HUES64 (cell line): ENCODE results near the gene ACRV1.

ENCODE experiments used
- H3K27ac ChIP-seq: 2 replicates; pipeline ENCODE4 v1.7.0; 2013; ENCODE audit warnings: low read depth, low read length, inconsistent platforms
- H3K27me3 ChIP-seq: 2 replicates; pipeline ENCODE4 v1.6.1; 2013; ENCODE audit warnings: mild to moderate bottlenecking, low read length; ENCODE audit not compliant: insufficient read depth
- H3K36me3 ChIP-seq: 2 replicates; pipeline ENCODE4 v1.6.1; 2013; ENCODE audit warnings: mild to moderate bottlenecking, low read length; ENCODE audit not compliant: insufficient read depth
- H3K4me1 ChIP-seq: 2 replicates; pipeline ENCODE4 v1.6.1; 2013; ENCODE audit warnings: mild to moderate bottlenecking, low read length, moderate library complexity; ENCODE audit not compliant: insufficient read depth
- H3K4me3 ChIP-seq: 2 replicates; pipeline ENCODE4 v1.5.1; 2013; ENCODE audit warnings: mild to moderate bottlenecking, low read length, moderate library complexity
- H3K9ac ChIP-seq: 2 replicates; pipeline ENCODE4 v1.6.1; 2013; ENCODE audit warnings: mild to moderate bottlenecking, low read depth, low read length
- H3K9me3 ChIP-seq: 2 replicates; pipeline ENCODE4 v1.6.1; 2013; ENCODE audit warnings: low read depth, low read length; ENCODE audit not compliant: insufficient read depth
- WGBS: fragments of 150-250, 120-280 bp; methylation state at CpG from one replicate; pipeline ENCODE4 v1.1.7; 2013; ENCODE audit warnings: missing lambda C conversion rate; 5-methylcytosine and 5-hydroxymethylcytosine counted together

Gene ACRV1

DNA sequence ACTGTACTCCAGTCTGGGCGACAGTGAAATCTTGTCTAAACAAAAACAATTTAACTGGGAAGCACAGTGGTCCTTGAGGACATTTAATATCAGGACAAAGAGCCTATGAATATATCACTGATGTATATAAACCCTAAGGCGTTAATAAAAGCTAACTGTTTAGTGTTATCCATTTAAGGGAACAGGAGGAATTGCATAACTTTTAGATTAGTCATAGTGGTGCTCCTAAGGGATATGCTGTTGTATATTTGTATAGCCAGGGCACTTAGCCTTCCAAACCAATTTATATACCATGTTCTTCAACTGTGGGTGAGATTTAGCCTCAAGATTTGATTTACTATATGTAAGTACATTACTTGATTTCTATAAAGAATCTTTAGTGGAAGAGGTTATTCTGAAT is 58.7 kb downstream of the ACRV1 start:
- H3K9ac ChIP-seq = no peak overlapping the region
- 91% methylated on average over 2 of the region's 2 CpGs for WGBS

More for the DNA sequence above, 58.7 kb downstream of the ACRV1 start:
- H3K4me1 ChIP-seq = peaks cover under 1% of the 10 kb centered on the region; the same call in 1 of the 2 replicates
- H3K36me3 ChIP-seq = peaks cover 61% of the 10 kb centered on the region
- H3K27ac ChIP-seq = no peak overlapping the region
- H3K27me3 ChIP-seq = no peaks in the 10 kb centered on the region
- H3K9me3 ChIP-seq = no peaks in the 10 kb centered on the region
- H3K4me3 ChIP-seq = no peak overlapping the region
